WTC11 (cell line): ENCODE data around the gene GALM.
"Not testable (repeated sequence)": the region's sequence is repeated elsewhere in the genome, so short reads cannot be mapped to it uniquely, and the experiment has no call there.

ENCODE experiments used
- CTCF ChIP-seq: fragments of 200-600 bp; IDR thresholded peaks from 2 replicates; pipeline ENCODE4 v1.8.0; 2022; ENCODE audit warnings: antibody characterized with exemption
- ESRRA ChIP-seq: sonication (generic); formaldehyde crosslinking; IDR thresholded peaks from 2 replicates; pipeline ENCODE4 v1.8.1; 2022; ENCODE audit warnings: mild to moderate bottlenecking, missing genetic modification reagents, borderline replicate concordance
- FOXP1 ChIP-seq: sonication (generic); formaldehyde crosslinking; IDR thresholded peaks from 2 replicates; pipeline ENCODE4 v1.8.0; 2022; ENCODE audit warnings: missing genetic modification reagents, mild to moderate bottlenecking, moderate library complexity, borderline replicate concordance
- IRF2 ChIP-seq: sonication (generic); formaldehyde crosslinking; IDR thresholded peaks from 2 replicates; pipeline ENCODE4 v1.8.0; 2022; ENCODE audit warnings: low read depth, missing genetic modification reagents, borderline replicate concordance
- MAX ChIP-seq: sonication (generic); formaldehyde crosslinking; IDR thresholded peaks from 2 replicates; pipeline ENCODE4 v1.8.0; 2022; ENCODE audit warnings: mild to moderate bottlenecking, missing genetic modification reagents
- MLX ChIP-seq: sonication (generic); formaldehyde crosslinking; IDR thresholded peaks from 2 replicates; pipeline ENCODE4 v1.8.1; 2023; ENCODE audit warnings: mild to moderate bottlenecking, missing genetic modification reagents, moderate library complexity
- MYBL2 ChIP-seq: sonication (generic); formaldehyde crosslinking; IDR thresholded peaks from 2 replicates; pipeline ENCODE4 v1.8.1; 2023; ENCODE audit warnings: mild to moderate bottlenecking, moderate library complexity, missing genetic modification reagents
- RELA ChIP-seq: sonication (generic); formaldehyde crosslinking; IDR thresholded peaks from 2 replicates; pipeline ENCODE4 v1.8.1; 2022; ENCODE audit warnings: missing genetic modification reagents, mild to moderate bottlenecking, borderline replicate concordance
- TF ChIP-seq, protein P1 (sequence below): sonication (generic); formaldehyde crosslinking; IDR thresholded peaks from 2 replicates; pipeline ENCODE4 v1.8.0; 2023; ENCODE audit warnings: mild to moderate bottlenecking, missing genetic modification reagents
- TF ChIP-seq, protein P2 (sequence below): sonication (generic); formaldehyde crosslinking; IDR thresholded peaks from 2 replicates; pipeline ENCODE4 v1.8.0; 2022; ENCODE audit warnings: mild to moderate bottlenecking, missing genetic modification reagents

GRCh38 chr2:38708491-38708890 lies 42.6 kb downstream of the GALM start:
- not testable (repeated sequence) for TF ChIP-seq CTCF; ESRRA; MLX (CRISPR knock-in tag); IRF2; MAX (CRISPR knock-in tag); MYBL2 (CRISPR knock-in tag); RELA; FOXP1 (CRISPR knock-in tag)
- TF ChIP-seq, protein P1, sequence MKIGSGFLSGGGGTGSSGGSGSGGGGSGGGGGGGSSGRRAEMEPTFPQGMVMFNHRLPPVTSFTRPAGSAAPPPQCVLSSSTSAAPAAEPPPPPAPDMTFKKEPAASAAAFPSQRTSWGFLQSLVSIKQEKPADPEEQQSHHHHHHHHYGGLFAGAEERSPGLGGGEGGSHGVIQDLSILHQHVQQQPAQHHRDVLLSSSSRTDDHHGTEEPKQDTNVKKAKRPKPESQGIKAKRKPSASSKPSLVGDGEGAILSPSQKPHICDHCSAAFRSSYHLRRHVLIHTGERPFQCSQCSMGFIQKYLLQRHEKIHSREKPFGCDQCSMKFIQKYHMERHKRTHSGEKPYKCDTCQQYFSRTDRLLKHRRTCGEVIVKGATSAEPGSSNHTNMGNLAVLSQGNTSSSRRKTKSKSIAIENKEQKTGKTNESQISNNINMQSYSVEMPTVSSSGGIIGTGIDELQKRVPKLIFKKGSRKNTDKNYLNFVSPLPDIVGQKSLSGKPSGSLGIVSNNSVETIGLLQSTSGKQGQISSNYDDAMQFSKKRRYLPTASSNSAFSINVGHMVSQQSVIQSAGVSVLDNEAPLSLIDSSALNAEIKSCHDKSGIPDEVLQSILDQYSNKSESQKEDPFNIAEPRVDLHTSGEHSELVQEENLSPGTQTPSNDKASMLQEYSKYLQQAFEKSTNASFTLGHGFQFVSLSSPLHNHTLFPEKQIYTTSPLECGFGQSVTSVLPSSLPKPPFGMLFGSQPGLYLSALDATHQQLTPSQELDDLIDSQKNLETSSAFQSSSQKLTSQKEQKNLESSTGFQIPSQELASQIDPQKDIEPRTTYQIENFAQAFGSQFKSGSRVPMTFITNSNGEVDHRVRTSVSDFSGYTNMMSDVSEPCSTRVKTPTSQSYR (CRISPR knock-in tag) = not testable (repeated sequence)
- TF ChIP-seq, protein P2, sequence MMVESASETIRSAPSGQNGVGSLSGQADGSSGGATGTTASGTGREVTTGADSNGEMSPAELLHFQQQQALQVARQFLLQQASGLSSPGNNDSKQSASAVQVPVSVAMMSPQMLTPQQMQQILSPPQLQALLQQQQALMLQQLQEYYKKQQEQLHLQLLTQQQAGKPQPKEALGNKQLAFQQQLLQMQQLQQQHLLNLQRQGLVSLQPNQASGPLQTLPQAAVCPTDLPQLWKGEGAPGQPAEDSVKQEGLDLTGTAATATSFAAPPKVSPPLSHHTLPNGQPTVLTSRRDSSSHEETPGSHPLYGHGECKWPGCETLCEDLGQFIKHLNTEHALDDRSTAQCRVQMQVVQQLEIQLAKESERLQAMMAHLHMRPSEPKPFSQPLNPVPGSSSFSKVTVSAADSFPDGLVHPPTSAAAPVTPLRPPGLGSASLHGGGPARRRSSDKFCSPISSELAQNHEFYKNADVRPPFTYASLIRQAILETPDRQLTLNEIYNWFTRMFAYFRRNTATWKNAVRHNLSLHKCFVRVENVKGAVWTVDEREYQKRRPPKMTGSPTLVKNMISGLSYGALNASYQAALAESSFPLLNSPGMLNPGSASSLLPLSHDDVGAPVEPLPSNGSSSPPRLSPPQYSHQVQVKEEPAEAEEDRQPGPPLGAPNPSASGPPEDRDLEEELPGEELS (CRISPR knock-in tag) = not testable (repeated sequence)
